ENCODE results near the gene PGAP6.

DNA sequence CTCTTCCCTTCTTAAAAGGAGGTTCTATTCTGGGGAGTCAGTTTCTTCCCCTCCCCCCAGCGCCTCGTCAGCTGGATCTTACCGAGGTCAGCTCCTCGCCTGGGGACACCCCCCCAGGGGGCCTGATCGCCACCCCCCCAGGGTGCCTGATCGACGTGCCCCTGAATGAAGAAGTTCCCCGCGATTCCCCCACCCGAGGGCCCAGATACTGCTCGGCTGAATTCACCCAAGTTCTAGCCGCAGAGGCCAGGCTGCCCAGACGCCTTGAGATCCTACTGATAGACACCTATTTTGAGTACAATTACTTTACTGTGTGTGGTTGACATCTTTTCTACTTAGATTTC is 45.1 kb upstream of the PGAP6 start:
- TF ChIP-seq, protein P1, sequence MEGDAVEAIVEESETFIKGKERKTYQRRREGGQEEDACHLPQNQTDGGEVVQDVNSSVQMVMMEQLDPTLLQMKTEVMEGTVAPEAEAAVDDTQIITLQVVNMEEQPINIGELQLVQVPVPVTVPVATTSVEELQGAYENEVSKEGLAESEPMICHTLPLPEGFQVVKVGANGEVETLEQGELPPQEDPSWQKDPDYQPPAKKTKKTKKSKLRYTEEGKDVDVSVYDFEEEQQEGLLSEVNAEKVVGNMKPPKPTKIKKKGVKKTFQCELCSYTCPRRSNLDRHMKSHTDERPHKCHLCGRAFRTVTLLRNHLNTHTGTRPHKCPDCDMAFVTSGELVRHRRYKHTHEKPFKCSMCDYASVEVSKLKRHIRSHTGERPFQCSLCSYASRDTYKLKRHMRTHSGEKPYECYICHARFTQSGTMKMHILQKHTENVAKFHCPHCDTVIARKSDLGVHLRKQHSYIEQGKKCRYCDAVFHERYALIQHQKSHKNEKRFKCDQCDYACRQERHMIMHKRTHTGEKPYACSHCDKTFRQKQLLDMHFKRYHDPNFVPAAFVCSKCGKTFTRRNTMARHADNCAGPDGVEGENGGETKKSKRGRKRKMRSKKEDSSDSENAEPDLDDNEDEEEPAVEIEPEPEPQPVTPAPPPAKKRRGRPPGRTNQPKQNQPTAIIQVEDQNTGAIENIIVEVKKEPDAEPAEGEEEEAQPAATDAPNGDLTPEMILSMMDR (IDR thresholded peaks at IDR 0.05), result no peak
- TF ChIP-seq POLR2A (IDR thresholded peaks at IDR 0.05), result no peak
